NOMO-1 treated with DMSO at 0.1 percent for 48 hours (cell line): ENCODE data around the gene DUS1L.
A peak's percentile ranks its signal among the peaks of the same experiment; 100 is the strongest.

Experiments
- DNase-seq: peaks from one replicate; lab custom pipeline; 2025; ENCODE audit not compliant: unreplicated experiment; lab: John Stamatoyannopoulos, UW

Gene DUS1L

DNA sequence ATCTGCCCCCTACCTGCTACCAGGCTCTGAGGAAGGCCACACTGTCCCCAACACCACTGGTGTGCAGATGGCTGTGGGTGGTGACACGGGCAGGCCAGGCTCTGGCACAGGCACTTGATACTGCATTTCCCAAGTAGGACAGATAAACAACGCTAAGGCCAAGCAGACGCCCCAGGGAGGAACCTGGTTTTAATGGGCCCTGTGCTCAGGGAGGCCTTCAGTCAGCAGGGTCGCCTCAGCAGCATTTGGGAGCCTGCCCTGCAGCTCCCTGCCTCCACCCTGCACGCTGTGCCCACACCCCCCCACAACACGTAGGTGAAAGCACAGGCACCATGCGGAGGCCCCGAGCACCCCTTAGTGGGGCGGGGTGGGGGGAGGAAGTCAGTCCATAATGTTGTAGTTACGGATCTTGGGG is 35.7 kb upstream of the DUS1L start:
- DNase-seq, result no peak

DNA sequence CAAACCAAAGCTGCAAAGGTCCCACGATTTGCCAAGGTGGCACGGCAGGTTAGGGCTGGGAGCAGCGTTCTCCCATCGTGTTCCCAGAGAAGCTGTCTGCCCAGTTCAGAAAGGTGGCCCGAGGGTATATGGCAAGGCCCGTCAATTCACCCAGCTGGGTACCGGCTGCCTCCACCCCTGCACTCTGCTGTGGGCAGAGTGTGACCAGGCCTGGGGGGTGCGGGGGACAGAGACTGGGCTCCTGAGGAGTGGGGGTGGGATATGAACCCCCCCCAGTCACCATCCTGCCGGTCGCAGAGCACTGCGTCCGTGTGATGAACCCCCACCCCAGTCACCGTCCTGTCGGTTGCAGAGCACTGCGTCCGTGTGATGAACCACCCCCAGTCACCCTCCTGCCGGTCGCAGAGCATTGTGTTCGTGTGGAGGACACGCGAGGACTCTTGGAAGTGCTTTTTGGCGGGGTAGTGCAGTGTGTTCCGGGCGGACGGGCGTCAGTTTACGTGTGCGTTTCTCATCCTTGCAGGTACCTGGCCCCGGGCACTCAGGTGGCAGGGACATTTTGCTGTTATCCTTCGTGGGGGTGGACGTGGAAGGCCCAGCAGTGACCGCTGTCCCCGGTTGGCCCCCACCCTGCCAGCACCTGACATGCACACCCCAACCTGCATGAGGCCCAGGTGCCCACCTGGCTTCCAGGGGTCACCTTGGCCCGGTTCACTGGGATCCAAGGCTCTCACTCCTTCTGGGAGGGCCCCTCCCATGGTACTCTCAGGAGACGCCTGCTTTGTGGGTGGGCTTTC is 35.1 kb upstream of the DUS1L start:
- DNase-seq, result no peak

DNA sequence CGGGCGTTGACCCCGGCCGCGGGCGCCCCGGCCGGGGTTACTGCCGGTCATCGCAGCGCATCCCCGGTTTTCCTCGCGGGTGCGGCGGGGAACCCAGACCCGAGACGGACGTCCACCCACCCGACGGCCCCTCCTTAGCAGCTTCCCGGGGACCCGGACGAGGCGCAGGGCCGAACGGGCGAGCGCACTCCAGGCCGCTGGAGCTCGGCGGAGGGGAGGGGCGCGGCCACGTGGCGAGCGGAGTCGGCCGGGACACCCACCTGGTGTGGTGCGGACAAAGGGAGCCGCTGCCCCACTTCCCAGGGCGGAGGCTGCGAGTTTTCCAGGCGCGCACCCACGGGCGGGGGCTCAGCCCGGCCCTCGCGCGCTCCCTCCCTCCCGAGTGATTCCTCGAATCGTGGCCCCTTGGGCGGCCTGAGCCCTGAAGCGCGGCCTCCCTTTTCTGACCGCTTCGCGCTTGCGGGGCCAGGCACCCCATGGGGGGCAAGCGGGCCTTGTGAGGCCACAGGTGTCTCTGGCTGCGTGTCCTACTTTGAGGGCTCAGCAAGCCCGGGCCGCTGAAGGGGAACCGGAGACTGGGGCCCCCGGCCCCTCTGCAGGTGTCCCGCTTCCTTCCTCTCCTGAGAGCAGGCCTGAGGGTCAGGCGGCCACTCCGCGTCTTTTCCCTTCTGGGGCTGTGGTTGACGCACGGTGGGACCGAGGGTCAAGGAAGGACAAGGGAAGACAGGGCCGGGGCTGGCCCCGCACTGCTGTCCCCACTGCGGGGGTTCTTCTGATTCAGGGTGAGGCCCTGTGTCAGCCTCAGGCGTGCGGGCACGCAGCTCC is 33.5 kb upstream of the DUS1L start:
- DNase-seq, result peak; percentile 4

DNA sequence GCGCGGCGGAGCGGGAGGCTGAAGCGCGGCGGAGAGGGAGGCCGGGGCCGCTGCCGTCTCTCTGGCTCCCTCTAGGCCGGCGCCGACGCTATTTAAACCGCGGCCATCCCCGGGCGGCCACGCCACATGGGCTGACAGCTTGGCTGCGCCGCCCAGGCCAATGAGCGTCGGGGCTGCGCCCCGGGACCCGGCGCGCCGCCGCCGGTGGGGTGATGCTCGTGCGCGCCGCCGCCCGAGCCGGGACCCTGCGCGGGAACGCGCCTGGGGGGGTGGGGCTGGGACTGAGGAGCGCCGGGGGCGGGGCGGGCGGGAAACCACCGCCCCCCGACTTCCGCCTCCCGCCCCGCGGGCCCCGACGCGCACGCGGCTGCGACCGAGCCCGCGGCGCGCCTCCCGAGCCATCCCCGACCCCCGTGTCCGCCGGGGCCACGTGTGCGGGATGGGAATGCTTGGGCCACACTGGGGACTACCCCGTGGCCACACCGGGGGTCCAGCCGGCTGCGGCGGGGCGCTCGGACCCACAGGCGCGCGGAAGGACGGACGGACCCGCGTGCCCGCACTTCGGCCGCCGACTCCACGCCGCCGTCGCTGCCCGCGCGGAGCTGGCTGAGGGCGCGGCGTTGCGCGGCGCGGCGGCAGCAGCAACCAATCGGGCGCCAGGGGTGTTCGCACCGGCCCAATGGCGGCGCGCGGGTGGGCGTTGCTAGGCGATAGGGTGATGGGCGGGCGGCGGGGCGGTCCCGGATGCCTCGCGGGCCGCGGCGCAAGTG is 32.8 kb upstream of the DUS1L start, which contains the start of gene FASN:
FASN (minus strand) TSS at position 68 of the 770 bp plus-strand sequence. CDS start 1,791 bp downstream, outside the sequence.
- peak; percentile 89 for DNase-seq

DNA sequence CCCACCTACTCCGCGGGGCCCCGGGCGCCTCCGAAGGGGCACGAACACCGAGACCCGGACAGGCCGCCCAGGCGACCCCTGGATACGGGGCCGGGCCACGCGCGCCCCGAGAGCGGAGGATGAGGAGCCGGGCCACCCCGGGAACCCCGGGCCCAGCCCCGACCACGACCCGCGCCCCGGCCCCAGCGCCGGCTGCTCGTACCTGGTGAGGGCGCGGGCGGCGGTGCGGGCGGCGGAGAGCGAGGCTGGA is 32.2 kb upstream of the DUS1L start:
- no peak for DNase-seq

DNA sequence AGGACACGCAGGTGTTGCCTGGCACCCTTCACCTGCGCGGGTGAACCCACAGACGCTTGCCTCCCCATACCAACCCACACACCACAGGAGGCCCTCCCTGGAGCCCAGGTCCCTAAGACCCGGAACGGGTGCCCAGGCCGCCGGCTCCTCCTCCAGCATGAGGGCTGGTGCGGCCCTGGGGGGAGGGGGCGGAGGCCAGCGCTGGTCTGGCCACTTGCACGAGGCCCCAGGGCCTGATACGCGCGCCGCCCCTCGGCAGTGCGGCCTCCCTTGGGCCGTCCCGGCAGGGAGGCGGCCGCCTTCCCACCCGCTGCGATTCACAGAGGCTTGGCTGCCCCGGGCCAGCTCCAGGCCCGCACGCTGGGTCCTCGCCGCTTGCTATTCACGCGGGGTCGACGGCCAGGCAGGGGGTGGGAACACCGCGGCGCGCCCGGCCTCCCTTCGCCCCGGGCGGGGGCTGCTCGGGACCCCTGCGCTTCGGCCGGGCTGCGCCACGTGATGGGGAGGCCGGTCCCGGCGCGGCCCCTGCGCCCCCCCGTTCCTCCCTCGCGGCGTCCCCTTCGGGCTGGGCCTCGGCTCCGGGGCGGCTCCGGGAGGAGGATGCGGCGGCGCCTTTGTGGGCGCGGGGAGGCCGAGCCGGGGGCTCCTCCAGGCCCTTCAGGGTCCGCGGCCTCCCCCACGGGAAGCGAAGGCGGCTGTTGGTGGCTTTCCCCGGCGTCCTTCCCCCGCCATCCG is 31.7 kb upstream of the DUS1L start:
- DNase-seq, result no peak

DNA sequence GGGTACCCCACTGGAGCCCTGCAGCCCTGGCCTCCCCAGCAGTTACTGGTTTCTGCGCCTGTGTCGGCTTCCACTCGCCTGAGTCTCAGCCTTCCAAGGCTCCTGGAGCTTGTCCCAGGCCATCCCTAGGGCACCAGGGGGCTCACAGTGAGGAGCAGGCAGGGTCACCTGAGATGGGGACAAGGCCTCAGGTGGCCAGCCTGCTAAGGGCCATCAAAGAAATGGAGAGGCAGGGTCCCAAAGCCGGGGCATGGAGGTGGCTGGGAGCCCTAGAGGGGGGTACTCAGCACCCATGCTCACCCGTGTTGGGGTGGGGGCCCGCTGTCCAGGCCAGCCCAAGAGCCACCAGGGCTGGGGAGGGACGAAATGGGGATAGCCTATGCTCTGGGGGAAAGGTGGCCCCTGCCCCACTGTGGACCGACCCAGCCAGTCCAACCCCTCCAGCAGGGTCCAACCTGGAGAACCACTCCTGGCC is 31.1 kb upstream of the DUS1L start:
- no peak for DNase-seq

DNA sequence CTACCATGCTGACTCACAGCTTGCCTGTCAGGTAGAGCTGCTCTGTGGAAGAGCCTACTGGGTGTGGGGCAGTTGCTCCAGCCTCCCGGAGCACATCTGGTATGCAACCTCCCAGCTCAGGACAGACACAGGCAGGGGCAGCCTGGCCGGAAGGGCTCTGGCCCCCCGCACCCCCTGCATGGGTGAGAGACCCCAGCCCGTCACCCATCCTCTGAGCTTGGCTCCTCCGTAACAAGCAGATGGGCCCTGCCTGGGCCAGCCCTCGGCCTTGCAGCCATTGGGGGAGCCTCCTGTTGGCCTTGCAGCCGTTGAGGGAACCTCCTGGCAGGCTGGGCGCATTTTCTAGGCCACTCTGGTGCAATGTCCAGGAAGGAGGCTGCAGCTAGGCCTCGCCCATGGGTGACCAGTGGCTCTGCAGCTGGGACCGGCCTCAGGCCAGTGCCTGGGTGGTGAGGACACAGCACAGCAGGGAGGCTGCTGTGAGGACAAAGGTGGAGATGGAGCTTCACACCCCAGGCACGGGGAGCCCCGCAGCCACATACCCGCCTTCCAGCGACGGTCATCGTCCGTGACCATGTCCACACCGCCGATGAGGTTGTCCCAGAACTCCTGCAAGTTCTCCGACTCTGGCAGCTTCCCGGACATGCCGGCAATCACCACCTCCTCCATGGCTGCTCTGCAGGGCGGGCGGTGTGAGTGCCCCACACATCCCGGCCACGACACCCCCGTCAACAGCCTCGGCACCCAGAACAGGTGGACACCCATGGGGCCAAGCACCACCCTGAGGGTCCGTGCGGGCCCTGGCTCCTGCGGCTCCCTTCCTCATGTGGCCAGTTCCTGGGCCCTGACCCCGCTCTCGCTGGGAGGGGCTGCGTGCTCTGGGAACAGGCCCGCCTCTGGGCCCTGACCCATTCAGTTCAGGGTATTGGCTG is 30.4 kb upstream of the DUS1L start:
- no peak for DNase-seq

DNA sequence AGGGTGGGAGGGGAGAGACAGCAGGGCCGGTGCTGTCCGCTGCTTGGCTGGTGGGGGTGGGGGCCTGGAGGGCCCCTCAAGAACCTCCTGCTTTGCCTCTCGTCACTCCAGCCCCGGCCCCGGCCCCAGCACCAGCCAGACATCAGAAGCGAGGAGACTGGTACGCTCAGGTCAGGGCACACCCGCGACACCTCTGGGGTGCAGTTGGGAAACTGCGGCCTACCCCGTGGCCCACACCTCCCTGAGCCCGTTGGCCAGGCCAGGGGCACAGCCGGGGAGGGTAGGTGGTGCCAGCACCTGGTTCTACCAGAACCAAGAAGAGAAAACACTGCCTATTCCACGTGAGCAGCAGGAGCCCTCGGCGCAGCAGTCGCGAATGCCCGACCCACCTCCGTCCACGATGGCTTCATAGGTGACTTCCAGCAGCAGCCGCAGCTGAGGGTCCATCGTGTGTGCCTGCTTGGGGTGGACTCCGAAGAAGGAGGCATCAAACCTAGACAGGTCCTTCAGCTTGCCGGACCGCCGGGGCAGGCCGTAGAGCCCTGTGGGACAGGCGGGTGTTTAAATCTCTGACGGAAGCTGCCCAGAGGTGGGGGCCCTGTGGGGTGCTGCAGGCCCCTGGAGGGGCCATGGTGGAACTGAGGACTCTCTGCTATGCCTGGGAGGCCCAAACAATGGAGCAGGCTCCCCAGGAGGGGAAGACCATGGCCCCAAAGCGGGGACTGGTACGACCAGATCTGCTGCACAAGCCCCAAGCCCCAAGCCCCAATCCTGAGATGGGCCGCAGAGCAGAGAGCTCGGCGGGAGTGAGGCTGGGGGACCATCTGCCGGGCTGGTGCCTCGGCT is 29.6 kb upstream of the DUS1L start:
- no peak for DNase-seq

DNA sequence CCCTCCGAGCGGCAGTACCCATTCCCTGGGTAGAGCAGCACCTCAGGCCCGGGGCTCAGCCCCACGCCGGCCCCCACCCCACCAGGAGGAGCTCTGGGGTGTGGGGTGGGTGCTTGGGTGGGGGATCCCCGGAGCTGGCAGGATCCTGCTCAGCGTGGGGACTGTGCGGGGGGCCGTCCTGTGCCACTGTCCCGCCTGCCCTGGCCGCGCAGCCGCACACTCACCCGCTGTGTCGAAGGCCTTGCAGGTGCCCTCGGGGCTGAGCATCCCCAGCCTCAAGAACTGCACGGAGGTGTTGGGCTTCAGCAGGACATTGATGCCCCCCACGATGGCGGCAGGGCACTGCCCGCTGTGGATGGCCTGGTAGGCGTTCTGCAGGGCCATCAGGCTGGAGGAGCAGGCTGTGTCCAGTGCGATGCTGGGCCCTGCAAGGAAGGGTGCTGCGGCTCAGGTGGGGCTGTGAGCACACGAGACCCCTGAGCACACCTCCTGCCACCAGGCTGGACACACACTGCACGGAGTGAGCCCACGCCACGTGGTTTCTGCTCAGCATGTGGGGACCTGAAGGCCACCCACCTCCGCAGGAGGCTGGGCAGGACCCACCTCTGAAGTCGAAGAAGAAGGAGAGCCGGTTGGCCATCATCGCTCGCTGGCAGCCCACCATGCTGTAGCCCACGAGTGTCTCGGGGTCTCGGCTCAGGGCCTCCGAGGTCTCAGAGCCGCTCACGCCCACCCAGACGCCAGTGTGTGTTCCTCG is 27.6 kb upstream of the DUS1L start:
- no peak for DNase-seq

DNA sequence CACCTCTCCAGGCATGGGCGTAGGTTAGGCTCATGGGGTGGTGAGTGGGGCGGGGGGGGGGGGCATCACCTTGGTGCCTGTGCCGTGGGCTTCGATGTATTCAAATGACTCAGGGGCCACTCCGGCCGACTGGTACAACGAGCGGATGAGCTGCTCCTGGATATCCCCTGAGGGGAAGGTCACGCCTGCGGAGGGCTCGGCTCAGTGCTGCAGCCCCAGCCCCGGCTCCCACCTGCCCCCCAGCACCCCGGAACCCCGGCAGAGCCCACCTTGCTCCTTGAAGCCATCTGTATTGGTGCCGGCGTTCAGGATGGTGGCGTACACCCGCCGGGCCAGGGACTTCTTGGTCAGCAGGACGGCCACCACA is 27.0 kb upstream of the DUS1L start:
- no peak for DNase-seq

DNA sequence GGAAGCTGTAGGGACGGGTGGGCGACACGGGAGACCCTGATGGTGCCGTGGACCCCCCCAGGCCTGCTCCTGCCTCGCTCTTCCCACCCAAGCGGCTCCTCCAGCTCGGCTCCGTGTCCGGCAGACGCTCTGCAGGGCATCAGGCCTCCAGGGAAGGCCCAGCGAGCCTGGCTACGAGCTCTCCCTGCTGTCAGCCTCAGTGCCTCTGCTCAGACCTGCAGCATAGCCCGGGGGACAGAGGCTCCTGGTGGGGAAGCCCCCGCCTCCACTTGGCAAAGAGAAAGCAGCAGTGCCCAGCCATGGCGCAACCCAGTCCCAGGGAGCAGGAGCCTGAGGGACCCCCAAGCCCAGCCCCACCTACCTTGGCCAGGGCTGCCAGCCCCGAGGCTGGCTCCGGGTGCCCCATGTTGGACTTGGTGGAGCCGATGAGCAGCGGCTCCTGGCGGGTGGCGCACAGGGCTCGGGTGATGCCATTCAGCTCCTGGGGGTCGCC is 26.5 kb upstream of the DUS1L start:
- DNase-seq, result no peak

DNA sequence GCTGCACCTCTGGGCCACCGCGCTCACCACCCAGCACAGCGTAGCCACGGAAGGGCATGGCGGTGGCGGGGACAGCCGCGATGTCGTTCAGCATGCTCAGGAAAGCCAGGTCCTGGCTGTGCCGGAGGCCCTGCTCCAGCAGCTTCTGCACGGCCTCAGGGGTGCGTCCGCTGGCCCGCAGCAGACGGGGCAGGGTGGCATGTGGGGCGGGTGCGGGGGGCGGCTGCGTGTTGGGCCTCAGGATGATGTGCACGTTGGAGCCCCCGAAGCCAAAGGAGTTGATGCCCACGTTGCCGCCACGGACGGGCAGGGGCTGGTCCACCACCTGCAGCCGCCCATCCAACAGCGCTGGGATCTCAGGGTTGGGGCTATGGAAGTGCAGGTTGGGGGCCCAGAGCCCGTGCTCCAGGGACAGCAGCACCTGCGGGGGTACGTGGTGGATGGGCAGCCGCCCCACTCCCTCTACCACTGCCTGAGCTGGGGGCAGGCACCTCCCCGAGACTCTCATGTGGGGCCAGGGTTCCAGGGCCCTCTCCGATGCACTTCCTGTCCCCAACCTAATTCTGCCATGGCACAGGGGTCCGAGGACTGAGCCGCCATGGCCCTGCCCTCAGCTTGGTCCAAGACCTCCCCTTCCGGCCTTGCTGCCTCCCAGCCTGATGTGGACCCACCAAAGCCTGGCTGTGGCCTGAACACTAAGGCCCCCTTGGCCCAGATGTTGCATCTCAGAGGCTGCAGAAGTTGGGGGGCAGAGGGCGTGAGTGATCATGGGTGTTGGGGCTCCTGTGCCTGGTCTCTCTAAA is 25.9 kb upstream of the DUS1L start:
- no peak for DNase-seq

DNA sequence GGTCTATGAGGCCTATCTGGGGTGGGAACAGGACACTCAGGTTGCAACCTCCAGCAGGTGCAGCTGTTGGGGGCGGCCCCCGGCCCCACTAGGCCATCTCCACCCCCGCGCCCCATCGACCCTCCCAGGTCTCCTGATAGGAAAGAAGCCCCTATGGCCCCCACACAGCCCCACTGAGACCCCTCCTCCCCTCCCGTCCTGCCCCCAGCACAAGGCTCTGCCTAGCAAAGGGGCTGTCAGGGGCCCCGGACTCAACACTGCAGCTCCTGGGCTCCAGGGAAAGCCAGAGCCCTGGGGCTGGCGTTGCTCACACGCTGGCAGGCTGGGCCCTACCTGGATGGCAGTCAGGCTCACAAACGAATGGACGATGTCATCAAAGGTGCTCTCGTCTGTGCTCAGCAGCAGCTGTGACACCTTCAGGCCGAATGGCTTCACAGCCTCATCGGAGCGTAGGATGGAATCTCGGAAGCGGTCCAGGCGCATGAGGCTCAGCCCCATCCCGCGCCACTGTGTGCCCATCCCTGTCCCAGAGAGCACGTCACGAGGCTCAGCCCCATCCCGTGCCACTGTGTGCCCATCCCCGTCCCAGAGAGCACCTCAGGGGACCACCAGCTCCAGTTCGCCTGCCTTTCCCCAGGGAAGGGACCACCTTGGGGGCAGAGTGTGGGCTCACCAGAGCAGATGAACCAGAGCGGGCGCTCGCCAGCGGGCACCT is 25.1 kb upstream of the DUS1L start:
- no peak for DNase-seq

DNA sequence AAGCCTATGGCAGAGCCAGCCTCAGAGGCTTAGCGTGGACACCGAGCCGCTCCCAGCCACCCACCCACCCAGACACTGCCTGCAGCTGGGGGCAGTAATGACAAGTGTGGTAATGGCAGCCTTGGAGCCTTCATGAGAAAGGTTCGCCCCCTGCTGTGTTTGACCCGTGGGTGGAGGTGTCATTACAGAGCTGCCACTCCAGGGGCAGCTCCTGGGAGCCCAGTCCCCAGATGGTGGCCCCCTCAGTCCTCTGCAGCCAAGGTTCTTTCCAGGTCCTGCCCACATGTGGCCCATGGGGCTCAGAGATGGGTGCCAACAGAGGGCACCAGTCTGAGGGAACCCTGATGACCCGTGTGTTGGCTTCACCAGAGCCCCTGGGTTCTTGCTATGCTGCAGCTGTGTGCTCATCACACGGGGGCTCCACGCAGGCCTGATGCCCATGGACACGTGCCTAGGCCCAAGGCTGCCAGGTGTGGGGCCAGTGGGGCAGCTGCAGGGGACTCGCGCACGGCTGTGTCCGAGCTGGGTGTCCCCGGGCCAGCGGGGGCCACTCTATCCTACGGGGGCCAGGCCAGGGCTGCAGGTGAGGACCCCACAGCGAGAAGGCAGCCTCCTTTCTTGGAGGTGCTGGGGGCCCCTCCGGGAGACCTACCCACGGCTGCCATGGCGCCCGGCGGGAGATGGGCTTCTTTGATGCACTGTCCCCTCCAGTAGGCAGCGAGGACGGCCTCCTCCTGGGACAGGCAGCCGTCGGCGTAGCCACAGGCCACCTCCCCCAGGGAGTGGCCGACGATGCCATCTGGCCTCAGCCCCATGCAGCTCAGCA is 24.3 kb upstream of the DUS1L start:
- DNase-seq, result no peak
